WI38 (cell line): ENCODE results near the gene MLXIPL.

ENCODE experiments used
- H3K4me3 ChIP-seq: 2 replicates; pipeline ENCODE4 v1.5.1; 2011; ENCODE audit warnings: low read depth, mild to moderate bottlenecking, control low read depth, low read length
- CTCF ChIP-seq: IDR thresholded peaks from 2 replicates; pipeline ENCODE4 v1.5.1; 2012; ENCODE audit warnings: low read depth, mild to moderate bottlenecking, control low read depth, low read length

MLXIPL gene

GRCh38 chr7:73578342-73579128 lies 45.8 kb downstream of the MLXIPL start, which contains the start of gene TBL2:
Gene TBL2, minus strand, starts transcription at chr7:73578579. Its CDS starts 30 bp downstream, at chr7:73578549.
- TF ChIP-seq CTCF = no peak
- peak within 1 kb of the TSS; percentile 76 for H3K4me3 ChIP-seq

- TF ChIP-seq CTCF = no peak
- H3K4me3 ChIP-seq = peak overlapping the region; percentile 76
These were observed 46.5 kb downstream of the MLXIPL start for GRCh38 chr7:73577627-73578341.

GRCh38 chr7:73573791-73574190 lies 50.5 kb downstream of the MLXIPL start:
- TF ChIP-seq CTCF = no peak
- no peak overlapping the region for H3K4me3 ChIP-seq

GRCh38 chr7:73573276-73573675 lies 51.0 kb downstream of the MLXIPL start:
- H3K4me3 ChIP-seq = no peak overlapping the region
- no peak for TF ChIP-seq CTCF

- no peak overlapping the region for H3K4me3 ChIP-seq
- TF ChIP-seq CTCF = no peak
These were observed 51.5 kb downstream of the MLXIPL start for GRCh38 chr7:73572767-73573186.

- no peak for TF ChIP-seq CTCF
- no peak overlapping the region for H3K4me3 ChIP-seq
These were observed 53.3 kb downstream of the MLXIPL start for GRCh38 chr7:73570977-73571376.

- no peak for TF ChIP-seq CTCF
These were observed 53.8 kb downstream of the MLXIPL start for GRCh38 chr7:73570521-73570920.

More at GRCh38 chr7:73570521-73570920, 53.8 kb downstream of the MLXIPL start:
- H3K4me3 ChIP-seq = no peak overlapping the region
